Hippocampal formation (tissue), 2 donors: ENCODE data around the gene UBE2L6.

Source experiments
- DNase-seq, 2 donors: peaks; one replicate each; lab custom pipeline; 2025; lab: John Stamatoyannopoulos, UW

Gene UBE2L6

DNA sequence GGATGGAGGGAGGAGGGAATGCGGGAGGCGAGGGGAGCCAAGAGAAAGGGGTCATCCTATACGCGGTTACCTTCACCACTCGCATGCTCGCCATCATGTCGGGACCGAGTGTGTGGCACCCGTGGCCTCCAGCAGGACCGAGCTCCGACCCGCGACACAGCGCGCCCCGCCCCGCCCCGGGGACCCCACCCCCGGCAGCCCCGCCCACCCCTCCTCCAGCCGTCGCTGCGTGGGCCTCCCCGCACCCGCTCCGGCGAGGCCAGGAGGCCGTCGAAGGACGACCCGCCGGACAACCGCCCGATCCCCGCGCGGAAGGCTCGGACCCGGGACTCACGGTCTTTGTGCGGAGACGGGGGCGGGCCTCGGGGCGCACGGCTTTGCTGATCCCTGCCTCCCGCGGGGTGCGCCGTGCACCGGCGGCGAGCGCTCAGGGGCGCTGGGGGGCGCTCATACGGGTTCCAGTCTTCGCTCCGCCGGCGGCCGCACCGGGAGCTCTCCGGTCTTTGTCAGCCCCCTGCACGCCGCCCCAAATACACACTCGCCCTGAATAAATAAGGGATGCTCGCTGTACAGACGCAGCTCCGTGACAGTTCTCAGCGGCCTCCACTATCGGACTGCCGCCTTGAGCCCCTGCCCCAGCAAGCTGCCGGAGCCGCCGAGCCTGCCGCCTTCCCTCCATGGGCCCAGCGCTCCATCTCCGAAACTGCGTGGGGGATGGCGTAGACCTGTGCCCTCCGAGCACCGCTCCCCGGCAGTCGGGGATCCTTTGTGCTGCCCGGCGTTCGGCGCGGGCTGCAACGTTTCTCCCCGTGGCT, at the start of gene UBE2L6:
TSS of gene UBE2L6 (minus strand) at position 158 of the 815 bp plus-strand sequence. CDS start at position 97, 61 bp downstream.
- peak; percentile 50 to 81 for DNase-seq

DNA sequence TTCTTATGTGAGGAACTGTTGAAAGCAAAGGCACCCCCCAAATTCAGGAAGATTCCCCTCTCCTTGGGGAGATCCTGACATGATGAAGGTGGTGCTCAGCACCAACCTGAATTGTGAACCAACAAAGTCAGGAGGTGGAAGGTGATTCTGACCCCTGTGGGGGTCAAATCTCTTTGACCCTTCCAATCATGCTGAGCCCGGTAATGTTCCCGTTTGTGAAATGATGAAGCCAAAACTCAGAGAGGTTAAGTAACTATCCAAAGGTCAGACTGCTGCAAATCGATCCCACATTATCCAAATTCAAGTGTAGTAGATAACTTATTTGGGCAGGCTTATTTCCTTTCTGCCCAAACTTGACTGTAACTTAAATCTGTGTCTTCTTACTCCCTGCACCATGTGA, 49.1 kb upstream of the UBE2L6 start:
- DNase-seq, result no peak

DNA sequence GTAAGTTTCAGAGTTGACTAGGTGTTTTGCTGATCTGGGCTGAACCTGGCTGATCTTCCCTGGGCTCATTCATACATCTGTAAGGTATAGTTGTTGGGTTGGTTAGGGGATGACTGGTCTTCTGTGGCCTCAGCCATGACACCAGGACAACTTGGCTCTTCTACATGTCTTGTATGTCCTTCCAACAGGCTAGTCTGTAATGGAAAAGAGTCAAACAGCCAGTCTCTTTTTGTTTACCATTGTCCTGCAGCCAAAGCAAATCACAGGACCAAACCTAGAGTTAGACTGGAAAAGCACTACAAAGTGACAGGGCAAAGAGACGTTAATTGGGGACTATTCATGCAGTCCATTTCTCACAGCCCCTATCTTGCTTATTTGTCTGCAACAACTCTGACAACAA, 47.8 kb upstream of the UBE2L6 start:
- no peak for DNase-seq

DNA sequence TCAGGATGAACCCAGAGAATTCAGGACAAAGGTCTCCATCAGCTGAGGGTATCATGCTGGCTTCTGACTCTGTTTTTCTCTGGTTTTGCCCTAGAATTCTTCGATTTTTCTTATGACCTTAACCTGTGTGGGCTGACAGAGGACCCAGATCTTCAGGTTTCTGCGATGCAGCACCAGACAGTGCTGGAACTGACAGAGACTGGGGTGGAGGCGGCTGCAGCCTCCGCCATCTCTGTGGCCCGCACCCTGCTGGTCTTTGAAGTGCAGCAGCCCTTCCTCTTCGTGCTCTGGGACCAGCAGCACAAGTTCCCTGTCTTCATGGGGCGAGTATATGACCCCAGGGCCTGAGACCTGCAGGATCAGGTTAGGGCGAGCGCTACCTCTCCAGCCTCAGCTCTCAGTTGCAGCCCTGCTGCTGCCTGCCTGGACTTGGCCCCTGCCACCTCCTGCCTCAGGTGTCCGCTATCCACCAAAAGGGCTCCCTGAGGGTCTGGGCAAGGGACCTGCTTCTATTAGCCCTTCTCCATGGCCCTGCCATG, 46.8 kb upstream of the UBE2L6 start:
- no peak for DNase-seq

DNA sequence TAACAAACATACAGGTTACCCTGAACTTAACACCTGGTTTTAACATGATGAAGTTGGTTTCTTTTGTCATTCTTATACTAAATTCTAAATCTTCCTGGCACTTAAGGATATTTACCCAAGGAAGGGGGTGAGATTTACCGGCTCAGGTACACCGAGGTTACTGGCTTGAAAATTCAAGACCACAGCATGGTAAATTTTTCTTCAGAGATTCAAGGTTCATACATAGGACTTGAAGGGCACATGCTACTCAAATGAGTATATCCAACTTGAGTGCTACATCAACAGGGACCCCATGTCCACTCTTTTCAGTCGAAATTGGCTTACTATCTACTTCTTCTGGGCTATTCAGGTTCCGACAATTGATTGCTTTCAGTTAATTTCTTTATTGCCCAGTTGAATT, 42.7 kb upstream of the UBE2L6 start:
- no peak for DNase-seq

DNA sequence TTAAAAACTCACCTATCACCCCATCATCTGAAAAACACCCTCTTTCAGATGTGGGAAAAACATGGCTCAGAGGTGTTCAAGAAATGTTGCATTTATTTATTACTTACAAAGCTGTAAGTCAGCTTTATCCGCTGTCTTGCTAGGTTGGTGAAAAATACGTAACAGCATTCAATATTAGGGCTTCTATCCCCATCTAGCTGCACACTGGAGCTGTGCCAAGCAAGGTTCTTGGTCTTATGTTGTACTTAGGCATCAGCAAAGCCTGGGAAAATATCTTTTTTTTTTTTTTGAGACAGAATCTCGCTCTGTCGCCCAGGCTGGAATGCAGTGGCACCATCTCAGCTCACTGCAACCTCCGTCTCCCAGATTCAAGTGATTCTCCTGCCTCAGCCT, 37.6 kb upstream of the UBE2L6 start:
- DNase-seq, result no peak

DNA sequence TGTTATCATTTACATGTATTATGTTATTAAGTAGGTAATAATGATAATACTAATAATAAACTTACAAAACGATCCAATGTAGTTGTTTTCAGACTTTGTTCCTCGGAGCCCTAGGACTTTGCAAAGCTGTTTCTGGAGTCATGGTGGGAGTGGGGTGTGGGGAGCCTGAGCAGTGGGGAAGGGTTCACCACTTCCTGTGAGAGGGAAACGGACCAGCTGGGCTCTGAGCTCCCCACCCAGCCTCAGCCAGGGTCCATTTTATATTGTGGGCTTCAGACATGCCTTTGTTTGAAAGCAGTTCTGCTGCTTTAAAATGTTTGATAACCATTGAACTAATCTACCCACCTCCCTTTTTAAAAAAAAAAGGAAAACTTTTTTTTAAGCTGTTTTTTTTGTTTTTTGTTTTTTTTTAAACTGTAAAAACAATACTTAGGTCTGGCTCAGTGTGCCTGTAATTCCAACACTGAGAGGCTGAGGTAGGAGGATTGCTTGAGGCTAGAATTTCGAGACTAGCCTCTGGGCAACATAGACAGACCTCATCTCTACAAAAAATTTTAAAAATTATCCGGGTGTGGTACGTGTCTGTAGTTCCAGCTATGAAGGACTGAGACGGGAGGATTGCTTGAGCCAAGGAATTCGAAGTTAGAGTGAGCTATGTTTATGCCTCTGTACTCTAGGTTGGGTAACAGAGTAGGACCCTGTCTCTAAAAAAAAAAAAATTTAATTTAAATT, 37.0 kb upstream of the UBE2L6 start:
- no peak for DNase-seq

DNA sequence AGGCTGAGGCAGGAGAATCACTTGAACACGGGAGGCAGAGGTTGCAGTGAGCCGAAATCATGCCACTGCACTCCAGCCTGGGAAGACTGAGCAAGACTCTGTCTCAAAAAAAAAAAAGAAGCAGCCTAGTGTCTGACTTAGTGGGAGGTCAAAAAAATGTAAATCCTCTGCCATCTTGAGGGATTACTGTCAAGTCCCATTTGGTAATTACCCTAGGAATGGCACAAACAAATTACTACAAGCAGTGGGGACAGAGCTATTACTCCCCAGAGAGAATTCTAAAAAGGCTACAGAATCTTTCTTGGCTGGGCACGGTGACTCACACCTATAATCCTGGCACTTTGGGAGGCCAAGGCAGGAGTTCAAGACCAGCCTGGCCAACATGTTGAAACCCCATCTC, 33.8 kb upstream of the UBE2L6 start:
- no peak for DNase-seq

DNA sequence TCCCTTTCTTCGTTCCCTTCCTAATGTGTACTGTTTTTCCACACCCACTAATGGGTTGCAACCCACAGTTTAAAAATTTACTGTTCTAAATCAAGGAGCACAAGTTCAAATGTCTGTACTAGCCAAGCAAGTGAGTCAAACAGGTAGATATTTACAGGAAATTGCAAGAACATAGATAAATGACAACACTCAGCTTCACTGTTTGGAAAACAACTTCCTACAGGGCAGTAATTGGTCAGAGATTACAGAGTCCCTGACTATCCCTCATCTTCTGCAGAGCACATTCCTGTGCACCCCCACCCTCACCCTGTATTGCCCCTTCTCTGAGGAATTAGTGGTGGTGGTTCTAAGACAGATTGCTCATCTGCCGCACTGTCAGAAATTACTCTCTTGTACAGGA, 31.9 kb upstream of the UBE2L6 start:
- DNase-seq, result no peak

DNA sequence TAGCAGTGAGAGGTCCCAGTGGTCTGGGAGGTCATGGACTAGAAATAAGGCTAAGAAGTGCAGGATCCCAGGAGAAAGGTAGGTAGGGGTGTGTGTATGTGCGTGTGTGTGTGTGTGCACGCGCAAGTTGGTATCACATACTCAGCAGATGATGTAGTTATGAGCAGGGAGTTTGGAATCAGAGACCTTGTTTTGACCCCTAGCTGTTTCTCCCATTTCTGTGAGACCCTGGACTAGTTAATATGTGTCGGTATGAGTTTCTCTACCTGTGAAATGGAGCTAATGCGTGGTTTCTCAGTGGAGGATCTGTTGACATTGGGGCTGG, 31.3 kb upstream of the UBE2L6 start:
- DNase-seq, result no peak

DNA sequence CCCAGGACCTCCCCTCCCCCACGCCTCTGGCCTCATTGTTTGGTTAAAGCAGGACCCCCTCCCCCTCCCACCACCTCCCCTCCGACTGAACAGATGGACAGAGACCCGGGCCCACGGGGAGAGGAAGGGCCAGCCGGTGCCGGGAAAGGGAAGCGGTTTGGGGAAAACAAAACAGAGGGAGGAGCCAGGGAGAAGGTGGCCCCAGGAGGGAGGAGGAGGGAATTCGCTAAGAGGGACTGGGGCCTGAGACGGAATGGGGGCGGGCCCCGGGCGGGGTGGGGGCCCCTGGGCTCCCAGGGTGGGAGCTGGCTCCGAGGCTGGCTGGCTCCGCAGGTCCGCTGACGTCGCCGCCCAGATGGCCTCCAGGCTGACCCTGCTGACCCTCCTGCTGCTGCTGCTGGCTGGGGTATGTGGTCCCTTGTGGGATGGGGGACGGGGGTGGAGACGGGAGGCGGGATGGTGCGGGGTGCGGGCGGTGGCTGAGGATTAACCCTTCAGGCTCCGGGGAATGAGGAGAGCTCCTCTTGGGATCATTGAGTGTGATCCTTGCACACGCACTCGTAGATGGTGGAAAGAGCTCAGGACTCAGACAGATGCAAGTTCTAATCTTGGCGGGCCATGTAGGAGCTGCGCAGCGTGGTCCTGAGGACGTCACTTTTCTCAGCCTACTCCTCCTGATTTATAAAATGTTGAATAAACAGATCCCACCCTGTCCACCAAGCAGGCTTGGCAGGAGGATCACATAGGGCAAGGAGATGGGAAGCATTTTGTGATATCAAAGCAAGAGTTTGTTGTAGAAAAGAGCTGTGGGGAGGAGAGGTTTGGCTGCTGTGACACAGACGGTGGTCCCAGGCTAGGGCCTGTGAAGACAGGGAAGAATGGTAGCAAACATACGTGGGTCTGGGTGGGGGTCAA, 30.7 kb upstream of the UBE2L6 start:
- peak; percentile 14 to 23 for DNase-seq

DNA sequence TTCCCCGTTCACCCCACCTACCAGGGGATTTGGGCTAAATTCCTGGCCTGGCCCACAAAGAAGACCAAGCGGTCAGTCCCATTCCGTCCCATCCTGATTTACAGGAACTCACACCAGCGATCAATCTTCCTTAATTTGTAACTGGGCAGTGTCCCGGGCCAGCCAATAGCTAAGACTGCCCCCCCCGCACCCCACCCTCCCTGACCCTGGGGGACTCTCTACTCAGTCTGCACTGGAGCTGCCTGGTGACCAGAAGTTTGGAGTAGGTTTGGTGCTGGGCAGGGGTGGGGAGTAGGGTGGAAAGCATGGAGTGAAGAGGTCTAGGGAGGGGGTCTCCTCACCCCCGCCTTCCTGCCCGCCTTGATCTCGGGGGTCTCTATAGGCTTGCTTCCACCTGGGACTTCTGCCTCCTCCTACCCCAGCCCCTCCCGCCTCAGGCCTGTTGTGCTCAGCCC, 30.0 kb upstream of the UBE2L6 start, which contains the start of gene SERPING1:
TSS of gene SERPING1 (plus strand) at position 225 of the 455 bp plus-strand sequence. CDS start 586 bp downstream, outside the sequence.
- no peak for DNase-seq

DNA sequence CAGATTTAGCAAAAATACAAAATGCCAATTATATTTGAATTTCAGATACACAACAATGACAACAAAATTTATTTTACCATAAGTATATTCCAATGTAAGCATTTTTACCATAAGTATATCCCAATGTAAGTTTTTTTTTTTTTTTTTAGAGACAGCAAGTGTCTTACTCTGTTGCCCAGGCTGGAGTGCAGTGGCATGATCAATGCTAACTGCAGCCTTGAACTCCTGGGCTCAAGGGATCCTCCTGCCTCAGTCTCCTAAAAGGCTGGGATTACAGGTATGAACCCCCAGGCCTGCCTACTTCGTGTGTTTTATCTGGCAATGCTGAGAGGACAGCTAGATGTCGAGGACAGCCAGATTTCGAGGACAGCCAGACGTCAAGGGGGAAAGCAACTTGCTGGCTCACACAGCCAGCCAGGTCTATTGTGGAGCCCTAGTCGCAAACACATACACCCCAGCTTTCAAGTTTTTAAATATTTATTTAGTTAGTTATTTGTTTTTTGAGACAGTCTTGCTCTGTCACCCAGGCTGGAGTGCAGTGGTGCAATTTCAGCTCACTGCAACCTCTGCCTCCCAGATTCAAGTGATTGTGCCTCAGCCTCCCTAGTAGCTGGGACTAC, 28.9 kb upstream of the UBE2L6 start:
- DNase-seq, result no peak

DNA sequence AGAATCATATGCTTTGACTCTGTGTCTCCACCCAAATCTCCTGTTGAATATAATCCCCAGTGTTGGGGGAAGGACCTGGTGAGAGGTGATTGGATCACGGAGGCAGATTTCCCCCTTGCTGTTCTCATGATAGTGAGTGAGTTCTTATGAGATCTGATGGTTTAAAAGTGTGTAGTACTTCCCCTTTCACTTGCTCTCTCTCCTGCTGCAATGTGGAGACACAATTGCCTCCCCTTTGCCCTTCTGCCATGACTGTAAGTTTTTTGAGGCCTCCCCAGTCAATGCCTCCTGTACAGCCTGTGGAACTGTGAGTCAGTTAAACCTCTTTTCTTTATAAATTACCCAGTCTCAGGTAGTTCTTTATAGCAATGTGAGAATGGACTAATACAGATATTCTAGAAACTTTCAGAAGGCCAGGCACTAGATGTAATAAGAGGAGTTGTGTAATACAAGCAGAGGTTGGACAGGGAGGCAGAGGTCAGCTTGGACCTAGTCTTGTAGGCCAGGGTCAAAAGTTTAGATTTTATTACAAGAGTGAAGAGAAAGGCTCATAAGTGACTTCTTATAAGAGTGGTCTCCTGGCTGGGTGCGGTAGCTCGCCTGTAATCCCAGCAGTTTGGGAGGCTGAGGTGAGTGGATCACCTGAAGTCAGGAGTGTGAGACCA, 20.7 kb upstream of the UBE2L6 start:
- no peak for DNase-seq

DNA sequence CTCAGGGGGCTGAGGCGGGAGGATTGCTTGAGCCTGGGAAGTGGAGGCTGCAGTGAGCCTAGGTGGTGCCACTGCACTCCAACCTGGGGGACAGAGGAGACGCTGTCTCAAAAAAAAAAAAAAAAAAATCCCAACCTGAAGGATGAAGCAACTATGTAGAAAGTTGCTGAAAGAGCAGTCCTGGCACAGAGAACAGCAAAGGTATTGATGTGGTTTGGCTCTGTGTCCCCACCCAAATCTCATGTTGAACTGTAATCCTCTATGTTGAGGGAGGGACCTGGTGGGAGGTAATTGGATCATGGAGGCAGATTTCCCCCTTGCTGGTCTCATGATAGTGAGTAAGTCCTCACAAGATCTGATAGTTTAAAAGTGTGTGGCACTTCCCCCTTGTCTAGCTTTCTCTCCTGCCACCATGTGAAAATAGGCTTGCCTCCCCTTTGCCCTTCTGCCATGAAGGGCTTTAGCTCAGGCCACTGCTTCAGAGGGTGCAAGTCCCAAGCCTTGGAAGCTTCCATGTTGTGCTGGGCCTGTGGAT, 19.3 kb upstream of the UBE2L6 start:
- no peak for DNase-seq

DNA sequence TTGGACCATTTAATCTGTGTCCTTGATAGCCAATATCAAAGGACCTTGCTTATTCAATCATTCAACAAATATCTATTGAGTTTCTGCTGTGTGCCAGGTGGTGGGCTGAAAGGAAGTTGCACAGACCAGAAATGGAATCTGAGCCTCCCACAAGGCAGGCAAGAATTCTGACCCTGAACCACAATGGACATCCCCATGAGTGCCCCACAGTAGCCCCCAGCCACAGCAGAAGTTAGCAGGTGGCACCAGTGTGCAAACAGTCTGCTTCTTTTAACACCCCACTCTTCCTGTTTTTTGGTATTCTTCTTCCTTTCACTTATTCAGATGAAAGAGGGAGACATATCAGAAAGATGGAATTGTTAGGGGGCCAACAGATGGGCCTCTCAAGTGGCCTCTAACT, 17.8 kb upstream of the UBE2L6 start:
- no peak for DNase-seq

DNA sequence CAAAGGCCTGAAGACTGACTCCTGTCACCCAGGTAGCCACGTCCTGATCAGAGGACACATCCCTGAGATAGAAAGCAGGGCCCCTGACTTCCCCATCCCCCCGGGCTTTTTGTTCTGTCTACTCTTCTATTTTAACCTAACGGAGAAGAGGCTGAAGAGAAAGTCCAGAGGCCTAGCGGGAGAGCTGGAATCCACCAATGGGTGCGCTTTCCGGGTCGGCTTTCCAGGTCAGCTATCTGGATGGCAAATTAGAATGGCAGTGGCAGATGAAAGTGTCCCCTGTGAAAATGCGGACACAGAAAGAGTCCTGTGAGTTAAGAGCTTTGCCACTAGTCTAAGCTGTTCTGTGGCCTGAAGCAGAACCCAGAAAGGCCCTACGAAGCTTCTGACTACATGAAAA, 16.9 kb upstream of the UBE2L6 start:
- no peak for DNase-seq

DNA sequence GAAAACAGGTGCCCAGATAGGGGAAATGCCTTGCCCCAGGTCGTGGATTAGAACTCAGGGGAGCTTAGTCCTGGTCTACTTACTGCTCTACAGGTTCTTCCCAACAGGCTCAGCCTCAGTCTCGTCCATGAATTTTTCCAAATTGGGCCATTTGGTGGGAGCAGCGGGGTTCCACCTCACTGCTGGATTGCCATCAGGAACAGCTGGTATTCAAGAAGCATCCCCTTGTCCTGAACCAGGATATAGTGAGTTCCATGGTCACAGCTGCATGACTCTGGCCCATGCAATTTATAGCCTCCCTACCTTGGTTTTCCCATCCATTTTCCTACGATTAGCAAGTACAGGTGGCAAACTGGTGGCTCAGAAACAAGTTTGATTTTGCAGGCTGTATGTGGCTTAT, 6.6 kb upstream of the UBE2L6 start:
- no peak for DNase-seq

DNA sequence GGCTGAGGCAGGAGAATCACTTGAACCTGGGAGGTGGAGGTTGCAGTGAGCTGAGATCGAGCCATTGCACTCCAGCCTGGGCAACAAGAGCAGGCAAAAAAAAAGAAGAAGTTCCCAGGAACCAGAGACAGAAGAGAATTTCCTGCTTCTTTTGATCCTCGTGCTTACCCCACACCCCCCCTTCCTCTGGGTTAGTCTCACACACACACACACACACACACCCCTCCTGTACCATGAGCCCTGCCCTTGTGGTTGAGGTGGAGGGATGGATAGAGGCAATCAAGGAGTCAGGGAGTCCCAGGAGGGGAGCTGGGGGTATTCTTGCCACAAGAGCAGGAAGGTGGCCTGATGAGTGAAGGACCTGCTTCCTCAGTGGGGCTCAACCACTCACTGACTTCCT, 4.1 kb upstream of the UBE2L6 start:
- no peak for DNase-seq

DNA sequence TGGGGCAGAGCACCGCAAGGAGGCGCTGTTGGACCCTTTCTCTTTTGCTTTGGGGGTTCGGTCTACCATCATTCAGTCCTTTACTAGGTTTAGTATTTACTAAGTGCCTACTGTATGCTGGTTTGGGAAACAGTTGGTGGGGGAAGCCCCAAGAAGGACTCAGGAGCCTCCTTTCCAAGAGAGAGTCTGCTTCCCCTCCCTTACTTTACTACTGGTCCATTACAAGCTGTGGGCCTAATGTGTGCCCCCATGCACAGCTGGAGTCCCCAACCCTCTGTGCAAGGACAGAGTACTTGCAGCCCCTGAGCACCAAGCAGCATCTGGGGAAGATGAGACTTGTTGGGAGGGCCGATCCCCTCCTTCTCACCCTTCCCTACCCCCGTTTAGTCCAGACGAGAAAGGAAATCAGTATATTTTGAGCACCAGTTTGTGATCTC, 876 bp upstream of the UBE2L6 start:
- peak; percentile 69 to 71 for DNase-seq
